ENCODE data around the gene GRM5.
A peak's percentile ranks its signal among the peaks of the same experiment; 100 is the strongest.

Gene GRM5

DNA sequence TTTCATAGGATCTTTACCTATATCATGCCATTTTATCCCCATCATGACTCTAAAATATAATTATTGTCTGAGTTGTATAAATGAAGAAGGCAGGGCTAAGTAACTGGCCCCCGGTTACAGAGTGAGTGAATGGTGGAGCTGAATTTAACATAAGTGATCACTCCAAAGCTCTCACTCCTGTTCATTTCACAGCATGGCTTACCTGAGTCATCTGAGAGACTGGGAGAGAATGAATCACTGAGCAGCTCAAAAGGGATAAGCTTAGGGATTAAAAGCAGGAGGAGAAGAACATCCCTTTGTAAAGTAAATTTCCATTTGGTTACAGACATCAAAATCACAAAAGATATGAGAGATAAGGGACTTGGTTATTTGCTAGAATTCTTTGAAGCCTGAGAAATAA lies 434.3 kb downstream of the GRM5 start:
- H3K27ac ChIP-seq: no peak overlapping the region

DNA sequence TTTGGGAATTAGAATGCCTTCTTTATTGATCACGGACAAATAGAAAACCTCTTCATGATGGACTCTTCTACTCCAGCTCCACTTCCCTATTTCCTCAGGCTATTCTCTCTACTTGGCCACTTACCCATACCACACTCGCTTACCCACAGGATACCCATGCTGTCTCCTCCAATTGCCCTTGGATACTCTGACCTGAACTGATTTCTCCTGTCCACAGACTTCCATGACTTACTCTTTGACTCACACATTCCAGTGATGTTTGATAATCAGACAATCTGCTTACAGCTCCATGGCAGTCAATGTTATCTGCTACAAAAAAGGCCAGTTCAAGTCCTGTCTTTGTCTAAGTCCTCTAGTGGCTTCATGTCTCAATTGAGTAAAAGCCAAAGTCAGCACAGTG lies 436.3 kb downstream of the GRM5 start:
- Histone ChIP-seq H3K27ac (no peak overlapping the region), H3K4me3 (no peak overlapping the region)

More for the DNA sequence above, 434.3 kb downstream of the GRM5 start:
- no peak overlapping the region for H3K4me3 ChIP-seq

DNA sequence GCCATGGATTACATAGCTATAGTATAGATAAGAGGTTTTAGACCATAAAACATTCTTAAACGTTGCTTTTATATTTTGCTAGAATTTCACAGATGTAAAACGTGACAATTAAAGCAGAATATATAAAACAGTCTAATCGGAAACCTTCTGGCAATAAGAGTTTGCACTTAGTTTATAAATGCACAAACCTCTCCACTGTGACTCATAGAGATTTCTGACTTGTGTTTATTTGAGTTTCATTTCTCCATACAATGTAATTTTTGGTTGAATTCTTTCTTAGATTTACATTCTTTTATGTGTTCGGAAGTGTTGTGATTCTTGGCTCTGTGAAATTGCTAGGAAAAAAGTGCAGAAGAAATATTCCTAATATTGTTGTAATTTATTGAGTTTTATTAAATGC lies 439.6 kb downstream of the GRM5 start:
- H3K4me3 ChIP-seq: no peak overlapping the region

DNA sequence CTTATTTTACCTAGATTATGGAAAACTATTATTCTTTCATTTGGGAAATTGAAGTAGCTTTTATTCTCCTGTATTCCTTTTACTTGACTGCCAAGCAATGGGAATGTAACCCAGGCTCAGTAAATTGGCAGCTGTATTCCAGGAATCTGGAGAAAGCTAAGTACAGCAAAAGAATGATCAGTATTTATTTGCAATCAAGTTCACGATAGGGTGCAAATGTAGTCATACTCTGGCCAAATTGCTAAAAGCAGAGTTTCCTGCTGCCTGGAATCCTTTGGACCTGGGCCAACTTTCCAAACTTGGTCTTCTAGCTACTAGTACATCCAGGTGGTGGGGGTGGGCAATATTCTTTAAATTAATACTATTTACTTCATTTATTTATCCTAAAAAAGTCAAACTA lies 442.3 kb downstream of the GRM5 start:
- Histone ChIP-seq H3K4me3 (no peak overlapping the region), H3K27ac (no peak overlapping the region)

More for the DNA sequence above, 439.6 kb downstream of the GRM5 start:
- no peak overlapping the region for H3K27ac ChIP-seq

DNA sequence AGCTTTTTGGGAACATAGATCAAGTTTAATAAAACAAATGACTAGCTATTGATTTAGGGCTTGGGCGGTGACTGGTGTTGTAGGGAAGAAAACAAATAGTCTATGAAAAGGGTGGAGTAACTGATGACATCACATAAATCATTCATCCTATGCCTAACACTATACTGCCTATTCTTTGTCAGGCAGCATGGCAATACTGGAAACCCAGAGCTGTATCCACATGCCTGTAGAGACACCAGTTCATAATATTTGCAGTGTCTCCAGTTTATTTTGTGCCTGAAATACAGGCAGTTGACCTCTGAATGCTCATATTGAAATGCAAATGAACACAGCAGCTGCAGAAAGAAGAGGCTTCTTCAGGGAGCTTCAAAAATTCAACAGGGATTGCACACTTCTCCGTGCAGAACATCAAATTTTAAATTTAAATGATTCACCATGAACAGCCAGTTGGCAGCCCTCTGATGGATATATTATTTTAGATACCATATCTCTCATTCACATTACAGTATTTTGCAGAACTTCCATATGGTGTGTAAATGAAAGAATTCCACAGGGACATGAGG lies 445.1 kb downstream of the GRM5 start:
- H3K27ac ChIP-seq: no peak overlapping the region
- no peak overlapping the region for H3K4me3 ChIP-seq

DNA sequence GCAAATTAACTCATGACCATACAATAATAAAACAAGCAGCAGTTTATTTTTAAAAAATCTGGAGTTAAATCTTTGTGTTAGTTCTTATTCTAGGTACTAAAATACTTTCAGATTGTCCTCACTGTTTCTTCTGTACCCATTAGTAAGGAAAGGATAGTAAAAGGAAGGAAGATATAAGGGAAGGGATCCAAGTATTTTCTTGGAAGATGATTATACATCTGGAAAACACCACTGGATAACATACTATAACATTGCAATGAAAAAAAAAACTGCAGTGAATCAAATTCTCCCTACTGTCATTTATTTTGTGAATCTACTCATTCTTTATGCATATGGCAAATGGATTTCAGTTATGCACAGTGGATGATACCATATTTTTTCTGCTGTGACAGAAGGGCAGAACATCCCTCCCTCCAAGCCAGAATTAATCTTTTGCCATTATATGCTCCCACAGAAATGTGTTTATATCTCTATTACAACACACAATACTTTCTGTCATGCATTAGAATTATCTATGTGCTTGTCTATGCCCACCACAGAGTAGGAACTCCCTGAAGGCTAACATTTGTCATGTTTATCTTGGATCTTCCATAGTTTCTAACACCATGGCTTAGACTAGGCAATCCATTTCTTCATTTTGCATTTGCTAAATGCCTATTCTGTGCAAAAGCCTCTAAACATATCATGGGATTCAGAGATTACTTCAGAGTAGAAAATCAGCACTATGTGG lies 446.0 kb downstream of the GRM5 start:
- H3K27ac ChIP-seq: no peak overlapping the region
- H3K4me3 ChIP-seq: no peak overlapping the region

DNA sequence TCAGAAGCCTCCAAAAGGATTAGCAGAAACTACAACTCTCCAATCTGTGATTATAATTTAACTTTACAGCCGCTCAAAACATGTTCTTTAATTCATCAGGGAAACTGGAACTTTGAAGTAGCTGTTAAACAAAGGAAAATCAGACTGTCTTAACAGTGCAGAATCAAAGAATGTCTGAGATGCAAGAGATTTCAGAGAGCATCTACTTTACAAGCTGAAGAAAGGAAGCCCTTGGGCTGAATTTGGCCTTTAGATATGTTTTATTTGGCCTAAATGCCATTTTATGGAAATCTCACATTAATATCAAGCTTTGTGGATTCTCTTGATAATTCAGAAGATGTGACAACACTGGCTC lies 446.7 kb downstream of the GRM5 start:
- no peak overlapping the region for H3K27ac ChIP-seq
- no peak overlapping the region for H3K4me3 ChIP-seq

DNA sequence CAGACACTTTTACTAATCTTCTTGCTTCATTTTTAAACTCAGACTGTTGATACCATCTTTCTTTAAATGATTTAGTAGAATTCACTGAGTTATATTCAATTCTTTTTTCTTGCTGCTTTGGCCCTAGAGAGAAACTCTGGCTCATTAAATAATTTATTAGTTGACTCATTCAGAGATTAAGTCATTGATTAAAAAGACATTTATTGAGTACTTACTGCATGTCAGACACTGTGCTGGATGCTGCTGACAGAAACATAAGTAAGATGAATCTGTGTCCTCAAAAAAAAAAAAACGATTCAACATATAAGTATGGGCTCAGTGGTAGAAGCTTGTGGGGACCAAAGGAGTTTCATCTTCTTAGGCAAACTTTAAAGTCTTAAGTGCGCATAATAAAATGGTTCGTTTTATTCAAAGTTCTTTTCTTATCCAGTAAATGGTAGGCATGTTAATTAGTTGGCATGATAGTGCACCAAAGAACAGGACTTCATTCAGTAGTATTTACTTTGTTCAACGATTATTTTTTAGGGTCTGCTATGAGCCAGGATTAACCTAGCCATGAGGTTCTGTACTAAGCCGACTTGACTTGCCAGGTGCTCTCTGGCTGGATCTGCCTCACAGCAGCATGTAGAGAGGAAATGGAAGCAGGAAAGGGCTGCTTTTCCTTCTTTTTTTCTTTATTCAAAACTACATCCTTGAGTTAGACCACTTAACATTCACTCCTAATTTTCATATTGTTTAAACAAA lies 447.3 kb downstream of the GRM5 start:
- no peak overlapping the region for H3K4me3 ChIP-seq

DNA sequence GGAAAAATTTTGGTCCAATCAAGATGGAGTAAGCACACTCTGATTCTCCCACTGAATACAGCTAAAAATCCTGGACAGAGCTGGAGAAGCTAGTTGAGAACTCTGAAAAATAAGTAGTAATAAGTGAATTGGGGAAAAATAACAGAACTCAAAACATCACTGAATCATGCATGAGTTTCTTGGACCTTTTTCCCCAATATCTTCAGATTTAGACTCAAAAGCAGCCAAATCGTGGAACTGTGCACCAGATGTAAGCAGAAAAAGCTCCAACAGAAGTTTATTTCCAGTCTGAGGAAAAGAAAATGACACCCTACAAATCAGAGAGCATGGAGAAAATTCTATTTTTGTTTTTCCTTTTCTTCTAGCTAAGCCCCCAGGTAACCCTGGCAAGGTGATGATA lies 448.6 kb downstream of the GRM5 start:
- Histone ChIP-seq H3K4me3 (no peak overlapping the region), H3K27ac (no peak overlapping the region)

More for the DNA sequence above, 447.3 kb downstream of the GRM5 start:
- H3K27ac ChIP-seq: no peak overlapping the region

DNA sequence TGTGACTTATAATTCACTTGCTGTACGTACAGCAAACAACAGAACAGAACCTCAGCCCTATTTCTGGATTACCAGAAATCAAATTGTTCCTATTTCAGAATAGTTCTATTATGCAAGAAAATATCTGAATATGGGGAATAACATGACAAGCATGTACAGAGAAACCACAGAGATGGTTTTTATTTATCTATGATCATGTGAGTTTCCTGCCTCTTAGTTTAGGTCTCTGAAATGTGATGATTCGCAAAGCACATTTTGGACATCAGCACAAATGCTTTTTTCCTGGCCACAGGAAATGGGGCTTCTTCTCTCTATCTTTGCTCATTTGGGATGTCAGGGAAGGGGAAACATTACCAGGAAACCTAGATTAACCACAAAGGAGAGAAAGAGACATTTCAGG lies 461.5 kb downstream of the GRM5 start:
- Histone ChIP-seq H3K4me3 (no peak overlapping the region), H3K27ac (peak overlapping the region in 5 of 21 experiments; percentile 25 to 61 (median 36))

DNA sequence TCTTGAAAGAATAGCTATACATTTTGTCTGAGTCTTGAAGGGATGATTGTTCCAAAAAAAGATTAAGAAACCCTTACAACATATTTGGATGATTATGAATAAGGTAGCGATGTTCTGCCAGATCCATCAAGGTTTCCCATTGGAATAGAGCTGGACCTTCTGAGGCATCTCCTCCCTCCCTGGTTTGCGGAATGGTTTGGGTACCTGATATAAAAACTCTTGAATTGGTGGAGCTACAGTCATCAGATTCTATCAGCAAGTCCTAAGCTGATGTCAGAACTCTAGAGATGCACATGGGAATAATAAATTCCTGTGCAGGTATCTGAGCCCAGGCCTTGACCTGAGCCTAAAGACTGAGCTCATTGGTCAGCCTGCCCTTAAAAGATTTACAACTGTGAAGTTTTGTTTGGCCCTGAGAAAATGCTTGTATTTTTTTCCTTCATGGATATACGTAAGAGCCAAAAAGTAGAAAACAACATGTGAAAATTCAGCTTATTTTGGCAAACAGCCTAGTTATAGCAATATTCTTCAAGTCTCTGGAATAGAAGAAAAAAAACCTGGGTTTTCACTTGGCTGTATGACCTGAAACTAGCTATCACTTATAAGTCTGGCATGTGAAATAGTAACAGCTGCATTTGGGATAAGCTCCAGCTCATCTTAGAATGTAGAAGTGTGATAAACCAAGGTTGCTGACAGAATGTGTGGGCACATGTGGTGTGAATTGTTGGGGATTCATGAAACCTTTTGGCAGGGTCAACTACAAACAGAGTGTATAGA lies 462.5 kb downstream of the GRM5 start:
- Histone ChIP-seq H3K4me3 (no peak overlapping the region), H3K27ac (peak overlapping the region in 3 of 21 experiments; percentile 51 to 61 (median 57))

DNA sequence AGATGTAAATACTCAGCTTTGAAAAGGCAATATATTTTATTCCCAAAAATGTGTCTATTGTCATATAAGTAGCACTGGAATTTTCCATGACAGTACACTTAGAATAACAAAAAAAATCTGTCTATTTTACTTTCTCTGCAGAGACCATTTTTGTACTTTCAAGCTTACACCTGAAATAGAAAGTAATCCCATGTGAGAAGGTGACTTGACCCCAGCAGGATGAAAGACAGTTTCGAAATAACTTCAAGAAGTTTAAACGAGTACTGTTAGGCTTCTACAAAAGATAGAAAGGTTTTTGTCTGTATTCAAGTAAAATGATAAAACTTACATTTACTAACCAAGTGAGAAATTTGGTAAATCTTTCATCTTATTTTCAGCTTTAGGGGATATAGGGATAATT lies 468.4 kb downstream of the GRM5 start:
- no peak overlapping the region for H3K4me3 ChIP-seq
- H3K27ac ChIP-seq: no peak overlapping the region

DNA sequence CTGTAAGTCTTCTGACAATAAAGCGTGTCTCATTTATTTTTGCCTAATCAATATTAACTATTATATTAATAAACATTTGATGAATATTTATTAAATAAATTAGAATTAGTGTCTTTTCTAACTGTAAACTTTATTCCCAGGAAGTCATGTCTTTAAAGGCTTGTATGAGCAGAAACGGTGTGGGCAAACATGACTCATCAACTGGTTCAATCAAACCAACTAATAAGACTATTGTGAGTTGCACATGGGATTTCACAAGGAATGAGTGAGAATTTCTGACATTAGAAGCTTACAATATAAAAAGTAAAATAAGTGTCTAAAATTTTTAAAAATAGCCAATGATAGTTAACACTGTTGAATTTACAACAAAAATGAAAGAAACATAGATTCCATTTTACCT lies 469.0 kb downstream of the GRM5 start:
- H3K27ac ChIP-seq: no peak overlapping the region
- H3K4me3 ChIP-seq: no peak overlapping the region

DNA sequence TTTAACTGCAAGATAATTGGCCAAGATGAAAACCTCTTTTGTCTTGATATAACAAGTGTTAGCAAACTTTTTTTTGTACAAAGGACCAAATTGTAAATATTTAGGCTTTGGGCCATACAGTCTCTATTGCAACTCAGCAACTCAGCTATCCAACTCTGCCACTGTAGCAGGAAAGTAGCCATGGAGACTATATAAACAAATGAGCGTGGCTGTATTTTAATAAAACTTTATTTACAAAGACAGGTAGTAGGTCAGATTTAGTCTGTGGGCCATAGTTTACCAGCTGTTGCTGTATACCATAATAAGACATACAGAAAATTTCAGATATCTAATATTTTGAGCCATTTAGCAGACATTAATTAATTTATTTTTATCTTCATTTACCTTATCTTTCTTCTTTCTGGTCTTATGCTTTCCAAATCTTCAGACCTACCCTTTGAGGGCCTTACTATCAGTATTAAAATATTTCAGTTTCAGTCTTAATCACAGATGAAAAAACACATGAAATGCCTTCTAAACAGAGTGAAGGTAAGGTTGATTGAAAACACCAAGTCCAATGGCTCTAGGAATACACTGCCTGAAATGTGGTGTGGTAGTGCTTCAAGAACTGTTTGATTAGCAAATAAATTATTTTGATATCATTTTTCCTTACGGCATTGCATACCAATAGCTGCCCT lies 471.4 kb downstream of the GRM5 start:
- Histone ChIP-seq H3K4me3 (no peak overlapping the region), H3K27ac (no peak overlapping the region)

DNA sequence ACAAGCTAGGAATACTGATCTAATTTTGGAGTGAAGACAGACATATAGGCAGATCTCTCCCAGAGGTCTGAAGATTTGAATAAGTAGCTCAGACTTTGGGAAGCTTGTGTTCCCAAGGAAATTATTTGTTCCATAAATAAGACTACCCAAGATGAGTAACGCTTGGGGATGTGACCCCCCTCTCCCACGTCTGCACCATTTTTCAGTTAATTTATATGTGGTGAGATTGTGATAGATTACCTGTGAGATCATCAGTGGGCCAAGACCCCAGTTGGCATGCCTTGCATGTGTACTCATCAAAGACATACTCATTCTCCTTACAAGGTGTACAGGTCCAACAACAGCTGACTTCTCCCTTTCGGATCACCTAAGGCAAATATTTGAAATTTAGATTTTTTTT lies 475.4 kb downstream of the GRM5 start:
- H3K4me3 ChIP-seq: no peak overlapping the region
- H3K27ac ChIP-seq: no peak overlapping the region

DNA sequence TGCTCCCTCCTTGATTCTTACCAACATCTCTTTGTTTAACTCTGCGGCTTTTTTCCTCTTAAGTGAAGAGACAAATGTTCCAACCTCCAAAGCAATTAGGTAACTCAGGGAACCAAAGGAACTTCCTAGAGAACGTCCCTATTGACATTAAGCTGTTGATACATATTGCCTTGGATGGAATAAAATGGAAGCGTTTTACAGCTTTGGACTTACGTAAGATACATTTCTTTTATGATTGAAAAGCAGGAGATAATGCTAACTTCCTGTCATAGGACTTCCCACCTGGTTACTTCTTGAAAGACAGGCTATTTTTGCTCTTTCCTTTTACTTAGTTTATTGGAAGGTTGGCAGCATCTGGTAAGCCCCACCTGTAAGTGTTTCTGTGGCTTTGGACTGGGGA lies 482.5 kb downstream of the GRM5 start:
- Histone ChIP-seq H3K4me3 (no peak overlapping the region), H3K27ac (no peak overlapping the region)

DNA sequence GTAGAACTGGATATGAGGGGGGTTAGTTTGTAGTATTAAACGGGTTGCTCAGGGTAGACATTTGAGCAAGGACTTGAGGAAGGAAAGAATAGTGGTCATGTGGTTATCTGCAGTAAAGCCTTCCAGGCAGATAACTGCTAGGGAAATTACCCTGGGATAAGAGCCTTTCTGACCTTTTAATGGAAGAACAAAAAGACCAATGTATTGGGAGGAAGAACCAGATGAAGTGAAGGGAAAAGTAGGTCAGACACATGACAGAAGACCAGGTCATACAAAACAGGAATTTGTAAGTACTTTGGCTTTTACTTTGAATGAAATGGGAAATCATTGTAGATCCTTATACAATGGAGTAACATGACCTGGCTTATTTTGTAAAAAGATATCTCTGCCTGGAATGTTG lies 486.3 kb downstream of the GRM5 start:
- Histone ChIP-seq H3K4me3 (no peak overlapping the region), H3K27ac (no peak overlapping the region)

DNA sequence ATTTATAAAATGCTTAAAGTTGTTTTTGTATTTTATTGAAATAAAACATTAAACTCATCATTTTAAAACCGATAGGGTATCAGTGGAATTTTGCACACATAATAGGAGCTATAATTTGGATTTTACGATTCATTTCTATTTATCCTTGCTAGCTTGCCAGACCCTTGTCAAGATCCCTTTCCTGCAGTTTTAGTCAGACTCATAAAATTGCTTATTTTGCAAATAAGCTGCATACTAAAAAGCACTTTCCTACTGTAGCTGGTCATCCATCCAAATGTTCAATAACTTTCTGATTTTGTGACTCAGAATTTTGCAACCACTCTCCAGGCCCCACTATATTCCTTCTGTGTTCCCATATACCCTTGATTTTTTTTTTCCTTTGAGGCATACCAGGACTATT lies 489.0 kb downstream of the GRM5 start:
- Histone ChIP-seq H3K27ac (no peak overlapping the region), H3K4me3 (no peak overlapping the region)

DNA sequence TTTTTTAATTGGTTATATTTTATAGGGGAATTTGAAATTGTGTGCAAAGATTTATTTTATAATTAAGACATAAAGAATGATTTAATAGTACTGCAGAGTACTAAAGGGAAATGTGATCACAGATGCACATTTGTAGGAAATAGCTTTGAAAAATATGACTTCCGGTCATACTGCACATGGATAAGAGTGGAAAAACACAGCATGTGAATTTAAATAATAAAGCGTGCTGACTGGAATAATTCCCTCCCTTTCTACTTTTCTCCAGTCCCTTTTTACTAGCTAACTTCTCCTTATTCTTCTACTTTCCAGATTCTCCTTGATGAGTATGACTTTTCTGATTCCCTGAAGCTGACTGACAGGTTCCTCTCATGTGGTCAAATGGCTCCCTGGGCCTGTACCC lies 489.9 kb downstream of the GRM5 start:
- H3K27ac ChIP-seq: no peak overlapping the region
- no peak overlapping the region for H3K4me3 ChIP-seq

DNA sequence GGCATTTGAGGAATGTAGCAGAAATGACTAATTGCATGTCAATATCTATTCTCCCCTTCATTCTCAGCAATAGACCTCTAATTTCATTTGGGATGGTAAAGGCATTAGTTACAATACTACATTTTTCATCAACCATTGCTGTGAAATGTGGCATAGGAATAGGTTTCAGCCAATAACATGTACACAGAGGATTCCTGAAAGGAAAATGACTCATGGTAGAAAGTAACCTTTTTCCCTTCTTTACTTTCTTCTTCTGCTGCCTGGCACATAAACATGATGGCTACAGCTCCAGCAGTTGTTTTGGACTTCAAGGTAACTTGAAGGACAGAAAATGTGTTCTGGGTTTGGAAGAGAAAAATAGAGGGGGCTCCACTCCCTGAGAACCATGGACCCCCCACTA lies 496.4 kb downstream of the GRM5 start:
- Histone ChIP-seq H3K27ac (no peak overlapping the region), H3K4me3 (no peak overlapping the region)

Data from skin epidermis (tissue), 12 donors.